OCI-LY7 (cell line): ENCODE results near the gene OPTN. TPM values are rescaled to one million over a fixed set of nuclear protein-coding genes. Genes with fewer than 3 reads are reported as not detected.
"Not testable (repeated sequence)": the region's sequence is repeated elsewhere in the genome, so short reads cannot be mapped to it uniquely, and the experiment has no call there.

Experiments
- BruUV-seq: library from RNA; stranded (reverse); fragments of 400-500 nt; replicated peaks from 2 replicates; lab custom pipeline; 2021; lab: Mats Ljungman, UMichigan
- CTCF ChIA-PET: fragments of 300-600 bp; sonication (Branson Sonifier 250); formaldehyde crosslinking; loops from one replicate; lab custom pipeline; 2022; ENCODE audit warnings: antibody characterized with exemption; ENCODE audit not compliant: unreplicated experiment; lab: Charles Lee
- POLR2A ChIA-PET: fragments of 300-600 bp; sonication (Branson Sonifier 250); formaldehyde crosslinking; loops from one replicate; lab custom pipeline; 2022; ENCODE audit warnings: antibody characterized with exemption; lab: Charles Lee
- DNase-seq: peaks from one replicate; pipeline ENCODE4 v3.0.0-alpha.2; 2015; ENCODE audit warnings: low spot score
- H2AFZ ChIP-seq: fragments of 200-600 bp; sonication (generic), shearing (Covaris generic); 2 replicates; pipeline ENCODE4 v1.6.1; 2014; ENCODE audit warnings: mild to moderate bottlenecking, antibody characterized with exemption, low read length, moderate library complexity
- H3K27ac ChIP-seq: fragments of 200-600 bp; sonication (generic); 2 replicates; pipeline ENCODE4 v1.5.1; 2014; ENCODE audit warnings: mixed run types, low read depth, mild to moderate bottlenecking, moderate library complexity, low read length, inconsistent platforms; ENCODE audit not compliant: poor library complexity, severe bottlenecking
- H3K36me3 ChIP-seq: fragments of 200-600 bp; sonication (generic); 2 replicates; pipeline ENCODE4 v1.6.1; 2014; ENCODE audit warnings: mild to moderate bottlenecking, antibody characterized with exemption, low read length, moderate library complexity, mixed read lengths; ENCODE audit not compliant: insufficient read depth
- H3K4me1 ChIP-seq: fragments of 200-600 bp; sonication (generic); 2 replicates; pipeline ENCODE4 v1.5.1; 2014; ENCODE audit warnings: mild to moderate bottlenecking, low read length; ENCODE audit not compliant: insufficient read depth, poor library complexity, severe bottlenecking
- H3K4me2 ChIP-seq: fragments of 200-600 bp; sonication (generic); 2 replicates; pipeline ENCODE4 v1.6.1; 2014; ENCODE audit warnings: mild to moderate bottlenecking, low read length
- H3K4me3 ChIP-seq: fragments of 200-600 bp; sonication (generic); 2 replicates; pipeline ENCODE4 v1.5.1; 2014; ENCODE audit warnings: mild to moderate bottlenecking, low read depth, low read length; ENCODE audit not compliant: poor library complexity, severe bottlenecking
- H3K79me2 ChIP-seq: fragments of 200-600 bp; sonication (generic); 2 replicates; pipeline ENCODE4 v1.6.1; 2016; ENCODE audit warnings: low read depth, mild to moderate bottlenecking, low read length, moderate library complexity, mixed read lengths; ENCODE audit not compliant: insufficient read depth
- H3K9me2 ChIP-seq: fragments of 200-600 bp; sonication (generic); 2 replicates; pipeline ENCODE4 v1.6.1; 2016; ENCODE audit warnings: mild to moderate bottlenecking, low read length, mixed read lengths; ENCODE audit not compliant: insufficient read depth
- H3K9me3 ChIP-seq: fragments of 200-600 bp; sonication (generic); 2 replicates; pipeline ENCODE4 v1.6.1; 2014; ENCODE audit warnings: mild to moderate bottlenecking, mixed run types, low read length, mixed read lengths
- H4K20me1 ChIP-seq: fragments of 200-600 bp; sonication (generic); 2 replicates; pipeline ENCODE4 v1.6.1; 2014; ENCODE audit warnings: mild to moderate bottlenecking, antibody characterized with exemption, low read length, moderate library complexity, mixed read lengths; ENCODE audit not compliant: insufficient read depth
- CTCF ChIP-seq: fragments of 200-600 bp; sonication (generic); conservative IDR thresholded peaks from 2 replicates; pipeline ENCODE4 v1.5.1; 2014; ENCODE audit warnings: mild to moderate bottlenecking, antibody characterized with exemption, low read length, moderate library complexity, mixed read lengths
- EZH2phosphoT487 ChIP-seq: fragments of 200-600 bp; sonication (generic); IDR thresholded peaks from 2 replicates; pipeline ENCODE4 v1.6.1; 2018; ENCODE audit warnings: low read depth, borderline replicate concordance, mild to moderate bottlenecking, mixed run types, antibody characterized with exemption, low read length, moderate library complexity, mixed read lengths
- intact Hi-C: fragments of 100-400 bp; cut with micrococcal nuclease; formaldehyde crosslinking; loops from one replicate; pipeline ENCODE4 v1.10.0; 2022; ENCODE audit not compliant: unreplicated experiment
- total RNA-seq, 2 experiments: library from RNA; depleted of rRNA in 1 of 2; stranded (reverse); fragments of >200 nt in 1 of 2; shearing (Covaris generic) in 1 of 2; gene quantifications; 2 replicates each; pipeline ENCODE4 v1.2.3, GENCODE V29; 2014 to 2022

The OPTN gene
- total RNA-seq, 2 experiments from 2014 or later, result 0.60 to 3.6 TPM

- no peaks in the 10 kb centered on the region for H3K9me2 ChIP-seq
- H3K4me2 ChIP-seq, result no peak overlapping the region
- intact Hi-C loops, result no loop called here
- no peaks in the 10 kb centered on the region for H3K9me3 ChIP-seq
- no peaks in the 10 kb centered on the region for H3K4me1 ChIP-seq
- H3K36me3 ChIP-seq, result no peaks in the 10 kb centered on the region
- ChIA-PET CTCF (no interaction called here), POLR2A (no interaction called here)
- DNase-seq, result no peak
- H3K4me3 ChIP-seq, result no peak overlapping the region
- no peak for TF ChIP-seq CTCF
- no peak for TF ChIP-seq EZH2phosphoT487
- no peak overlapping the region for H2AFZ ChIP-seq
- BruUV-seq, result no TSS peak
- no peak overlapping the region for H3K27ac ChIP-seq
- H3K79me2 ChIP-seq, result no peaks in the 10 kb centered on the region
- H4K20me1 ChIP-seq, result no peaks in the 10 kb centered on the region
Measured at GRCh38 chr10:13090289-13090688, 9.7 kb upstream of the OPTN start.

GRCh38 chr10:13091801-13092200 lies 8.2 kb upstream of the OPTN start:
- no peaks in the 10 kb centered on the region for H3K9me2 ChIP-seq
- no peak for TF ChIP-seq CTCF
- TF ChIP-seq EZH2phosphoT487, result no peak
- intact Hi-C loops, result no loop called here
- no peak overlapping the region for H2AFZ ChIP-seq
- BruUV-seq, result no TSS peak
- H3K9me3 ChIP-seq, result no peaks in the 10 kb centered on the region
- H3K4me3 ChIP-seq, result no peak overlapping the region
- POLR2A ChIA-PET, result interaction anchor here (0.7 kb wide), 2 partner anchors 354 to 605 kb away, joined by 4 read pairs; no protein-coding TSS in a partner anchor
- H3K79me2 ChIP-seq, result no peaks in the 10 kb centered on the region
- CTCF ChIA-PET, result no interaction called here
- no peaks in the 10 kb centered on the region for H3K36me3 ChIP-seq
- no peak overlapping the region for H3K27ac ChIP-seq
- no peaks in the 10 kb centered on the region for H4K20me1 ChIP-seq
- no peak overlapping the region for H3K4me2 ChIP-seq
- H3K4me1 ChIP-seq, result no peaks in the 10 kb centered on the region
- no peak for DNase-seq

GRCh38 chr10:13092291-13093102 lies 7.5 kb upstream of the OPTN start:
- no peak overlapping the region for H3K4me2 ChIP-seq
- H3K4me1 ChIP-seq, result no peaks in the 10 kb centered on the region
- DNase-seq, result no peak
- no peaks in the 10 kb centered on the region for H4K20me1 ChIP-seq
- POLR2A ChIA-PET, result interaction anchor here (0.6 kb wide), 1 partner anchor 340 kb away, joined by 4 read pairs; no protein-coding TSS in a partner anchor
- no peaks in the 10 kb centered on the region for H3K9me3 ChIP-seq
- no peaks in the 10 kb centered on the region for H3K36me3 ChIP-seq
- H3K79me2 ChIP-seq, result no peaks in the 10 kb centered on the region
- no peaks in the 10 kb centered on the region for H3K9me2 ChIP-seq
- no TSS peak for BruUV-seq
- intact Hi-C loops, result no loop called here
- H3K27ac ChIP-seq, result no peak overlapping the region
- no peak overlapping the region for H3K4me3 ChIP-seq
- no peak overlapping the region for H2AFZ ChIP-seq
- no peak for TF ChIP-seq CTCF
- CTCF ChIA-PET, result no interaction called here

GRCh38 chr10:13094082-13094481 lies 5.9 kb upstream of the OPTN start:
- H3K36me3 ChIP-seq, BruUV-seq, POLR2A ChIA-PET, H3K9me2 ChIP-seq, intact Hi-C loops, CTCF ChIA-PET, DNase-seq, H3K4me2 ChIP-seq, H3K4me1 ChIP-seq, H2AFZ ChIP-seq, H3K27ac ChIP-seq, H3K9me3 ChIP-seq, H4K20me1 ChIP-seq, H3K79me2 ChIP-seq, H3K4me3 ChIP-seq: not testable (repeated sequence)
